H9 (cell line): ENCODE results near the gene ATP1A3. TPM values are rescaled to one million over a fixed set of nuclear protein-coding genes. Genes with fewer than 3 reads are reported as not detected.

Experiments used
- DNase-seq: peaks from one replicate; pipeline ENCODE4 v3.0.0-alpha.2; 2017
- H2AFZ ChIP-seq: one replicate; pipeline ENCODE4 v1.6.1; 2013; ENCODE audit warnings: mild to moderate bottlenecking, low read length, control low read depth, moderate library complexity
- H2AK5ac ChIP-seq: 2 replicates; pipeline ENCODE4 v1.6.1; 2013; ENCODE audit warnings: low read length, control low read depth, mixed read lengths; ENCODE audit not compliant: insufficient read length
- H2BK120ac ChIP-seq: one replicate; pipeline ENCODE4 v1.6.1; 2013; ENCODE audit warnings: low read depth, mild to moderate bottlenecking, low read length, control low read depth, inconsistent platforms; ENCODE audit not compliant: poor library complexity, severe bottlenecking
- H2BK12ac ChIP-seq: 2 replicates; pipeline ENCODE4 v1.6.1; 2013; ENCODE audit warnings: low read length, control low read depth, mixed read lengths, low read depth; ENCODE audit not compliant: insufficient read length
- H2BK15ac ChIP-seq: 2 replicates; pipeline ENCODE4 v1.6.1; 2013; ENCODE audit warnings: low read depth, low read length, control low read depth
- H2BK20ac ChIP-seq: one replicate; pipeline ENCODE4 v1.6.1; 2013; ENCODE audit warnings: low read depth, mild to moderate bottlenecking, low read length, control low read depth, inconsistent platforms; ENCODE audit not compliant: poor library complexity, severe bottlenecking
- H2BK5ac ChIP-seq: 2 replicates; pipeline ENCODE4 v1.6.1; 2013; ENCODE audit warnings: low read length, control low read depth, mixed read lengths; ENCODE audit not compliant: insufficient read length
- H3K14ac ChIP-seq: 2 replicates; pipeline ENCODE4 v1.6.1; 2013; ENCODE audit warnings: low read length, control low read depth; ENCODE audit not compliant: insufficient read depth
- H3K18ac ChIP-seq: 2 replicates; pipeline ENCODE4 v1.6.1; 2013; ENCODE audit warnings: low read depth, mild to moderate bottlenecking, mixed read lengths, low read length, control low read depth; ENCODE audit not compliant: insufficient read length
- H3K23ac ChIP-seq: 2 replicates; pipeline ENCODE4 v1.6.1; 2013; ENCODE audit warnings: low read length, control low read depth, mixed read lengths, low read depth; ENCODE audit not compliant: insufficient read length
- H3K23me2 ChIP-seq: 2 replicates; pipeline ENCODE4 v1.6.1; 2013; ENCODE audit warnings: low read depth, mild to moderate bottlenecking, mixed read lengths, low read length, control low read depth; ENCODE audit not compliant: insufficient read length, poor library complexity, severe bottlenecking
- H3K27ac ChIP-seq: 2 replicates; pipeline ENCODE4 v1.5.1; 2013; ENCODE audit warnings: low read length, control low read depth, mixed read lengths, low read depth; ENCODE audit not compliant: insufficient read length
- H3K27me3 ChIP-seq: 2 replicates; pipeline ENCODE4 v1.6.1; 2013; ENCODE audit warnings: low read length, control low read depth, inconsistent platforms; ENCODE audit not compliant: insufficient read depth
- H3K4ac ChIP-seq: 2 replicates; pipeline ENCODE4 v1.6.1; 2013; ENCODE audit warnings: low read depth, mild to moderate bottlenecking, control low read depth, inconsistent platforms, low read length, moderate library complexity
- H3K4me1 ChIP-seq: 2 replicates; pipeline ENCODE4 v1.6.1; 2013; ENCODE audit warnings: low read length, control low read depth, inconsistent platforms; ENCODE audit not compliant: insufficient read depth
- H3K4me2 ChIP-seq: 2 replicates; pipeline ENCODE4 v1.6.1; 2013; ENCODE audit warnings: low read length, control low read depth, mixed read lengths; ENCODE audit not compliant: insufficient read length, insufficient read depth
- H3K56ac ChIP-seq: 2 replicates; pipeline ENCODE4 v1.6.1; 2013; ENCODE audit warnings: low read depth, mild to moderate bottlenecking, mixed read lengths, low read length, control low read depth; ENCODE audit not compliant: insufficient read length
- H3K79me1 ChIP-seq: 2 replicates; pipeline ENCODE4 v1.6.1; 2013; ENCODE audit warnings: low read depth, mild to moderate bottlenecking, moderate library complexity, low read length, control low read depth, inconsistent platforms; ENCODE audit not compliant: insufficient read depth, poor library complexity, severe bottlenecking
- H3K79me2 ChIP-seq: 2 replicates; pipeline ENCODE4 v1.6.1; 2013; ENCODE audit warnings: low read length, control low read depth, inconsistent platforms; ENCODE audit not compliant: insufficient read depth
- H3K9ac ChIP-seq: 2 replicates; pipeline ENCODE4 v1.6.1; 2013; ENCODE audit warnings: low read length, control low read depth, mixed read lengths; ENCODE audit not compliant: insufficient read length; ENCODE audit errors: extremely low read depth
- H3K9me3 ChIP-seq: one replicate; pipeline ENCODE4 v1.6.1; 2013; ENCODE audit warnings: low read depth, low read length, inconsistent platforms; ENCODE audit not compliant: control insufficient read depth
- H3T11ph ChIP-seq: one replicate; pipeline ENCODE4 v1.6.1; 2013; ENCODE audit warnings: mild to moderate bottlenecking, low read length, control low read depth, inconsistent platforms
- H4K20me1 ChIP-seq: one replicate; pipeline ENCODE4 v1.6.1; 2013; ENCODE audit not compliant: control insufficient read depth, insufficient read length, insufficient read depth
- H4K5ac ChIP-seq: 2 replicates; pipeline ENCODE4 v1.6.1; 2013; ENCODE audit warnings: low read depth, mild to moderate bottlenecking, mixed read lengths, low read length, control low read depth; ENCODE audit not compliant: insufficient read length
- H4K8ac ChIP-seq: replicated peaks from 2 replicates; pipeline ENCODE4 v1.6.1; 2013; ENCODE audit warnings: low read length, control low read depth, mixed read lengths, low read depth; ENCODE audit not compliant: insufficient read length
- H4K91ac ChIP-seq: 2 replicates; pipeline ENCODE4 v1.6.1; 2013; ENCODE audit warnings: low read depth, mild to moderate bottlenecking, moderate library complexity, mixed read lengths, low read length, control low read depth; ENCODE audit not compliant: insufficient read length
- H3K27ac Mint-ChIP-seq, 3 experiments: 2 replicates in 2 of 3; 3 replicates in 1 of 3; pipeline ENCODE4 v1.8.0; 2020 to 2021; ENCODE audit warnings: mixed read lengths in 3 of 3, mild to moderate bottlenecking in 1 of 3, moderate library complexity in 1 of 3
- H3K27me3 Mint-ChIP-seq: 2 replicates; pipeline ENCODE4 v1.8.0; 2021; ENCODE audit warnings: low read depth, mild to moderate bottlenecking, moderate library complexity, mixed read lengths
- H3K36me3 Mint-ChIP-seq, 3 experiments: 2 replicates in 2 of 3; 3 replicates in 1 of 3; pipeline ENCODE4 v1.8.0; 2020 to 2021; ENCODE audit warnings: low read depth in 3 of 3, mixed read lengths in 3 of 3; ENCODE audit not compliant: insufficient read depth in 1 of 3
- H3K4me1 Mint-ChIP-seq, 2 experiments: 2 replicates each; pipeline ENCODE4 v1.8.0; 2020; ENCODE audit warnings: mixed read lengths in 2 of 2
- H3K4me3 Mint-ChIP-seq, 2 experiments: 2 replicates in 1 of 2; 3 replicates in 1 of 2; pipeline ENCODE4 v1.8.0; 2020 to 2021; ENCODE audit warnings: mild to moderate bottlenecking in 2 of 2, mixed read lengths in 2 of 2, moderate library complexity in 1 of 2
- H3K9me3 Mint-ChIP-seq, 2 experiments: 2 replicates in 1 of 2; 3 replicates in 1 of 2; pipeline ENCODE4 v1.8.0; 2020; ENCODE audit warnings: mild to moderate bottlenecking in 2 of 2, mixed read lengths in 2 of 2, moderate library complexity in 1 of 2
- CTCF ChIP-seq: fragments of 200-600 bp; sonication (generic); conservative IDR thresholded peaks from 3 replicates; pipeline ENCODE4 v1.8.0; 2021; ENCODE audit warnings: antibody characterized with exemption, mild to moderate bottlenecking
- WGBS: extraction: QIAGEN DNeasy Blood & Tissue Kit; methylation state at CpG from one replicate; pipeline ENCODE4 v1.1.7; 2013; ENCODE audit warnings: missing lambda C conversion rate, low lambda C conversion rate, mixed read lengths; ENCODE audit not compliant: insufficient read length; ENCODE audit errors: extremely low coverage; 5-methylcytosine and 5-hydroxymethylcytosine counted together
- total RNA-seq: library from RNA; stranded (reverse); gene quantifications from 2 replicates; pipeline ENCODE4 v1.2.1, GENCODE V29; 2021

ATP1A3 gene
- total RNA-seq, 1 experiment from 2014 or later = 11.6 TPM

- no CpG with 5 or more reads among the region's 26 CpGs for WGBS
- H3K27ac ChIP-seq = no peak overlapping the region
- Mint-ChIP-seq H3K9me3 (no peaks in the 10 kb centered on the region; a peak in 1 of 5 replicates), H3K27ac (no peak overlapping the region), H3K4me3 (no peak overlapping the region), H3K27me3 (peaks cover 14% of the 10 kb centered on the region), H3K4me1 (peaks cover 20 to 45% of the 10 kb centered on the region in 2 experiments), H3K36me3 (no peaks in the 10 kb centered on the region)
- H3K23ac ChIP-seq = no peak overlapping the region
- no peak overlapping the region for H2BK15ac ChIP-seq
- H3K4me2 ChIP-seq = no peak overlapping the region
- no peak overlapping the region for H3K4ac ChIP-seq
- H3K27me3 ChIP-seq = peaks cover 58% of the 10 kb centered on the region; the same call in 1 of the 2 replicates
- no peaks in the 10 kb centered on the region for H3K9me3 ChIP-seq
- peaks cover 4% of the 10 kb centered on the region for H3K23me2 ChIP-seq
- no peaks in the 10 kb centered on the region; the same call in 1 of the 2 replicates for H3K4me1 ChIP-seq
- H3K9ac ChIP-seq = no peak overlapping the region
- H2BK5ac ChIP-seq = no peak overlapping the region
- H3K18ac ChIP-seq = no peak overlapping the region
- no peak for DNase-seq
- no peak overlapping the region for H2BK12ac ChIP-seq
- H3K14ac ChIP-seq = no peak overlapping the region
- no peak overlapping the region for H2AK5ac ChIP-seq
- no peak overlapping the region for H4K5ac ChIP-seq
- no peaks in the 10 kb centered on the region for H3K79me2 ChIP-seq
- H2BK20ac ChIP-seq = no peak overlapping the region
- TF ChIP-seq CTCF = no peak
- H4K20me1 ChIP-seq = no peaks in the 10 kb centered on the region
- no peak overlapping the region for H3T11ph ChIP-seq
- no peak overlapping the region for H2AFZ ChIP-seq
- no peak overlapping the region for H4K91ac ChIP-seq
- no peaks in the 10 kb centered on the region for H3K79me1 ChIP-seq
- no peak overlapping the region for H4K8ac ChIP-seq
- no peak overlapping the region for H2BK120ac ChIP-seq
- H3K56ac ChIP-seq = no peak overlapping the region
These were observed 58.1 kb downstream of the ATP1A3 start for GRCh38 chr19:41935760-41936415.
